ENCODE data around the gene EPDR1.

- no peak for TF ChIP-seq REST (IDR thresholded peaks at IDR 0.05; ENCODE audit: unreplicated experiment)
- TF ChIP-seq CTCF (conservative IDR thresholded peaks at IDR 0.05; ENCODE audit: low read depth in 2 of 2): no peak
- no peak for TF ChIP-seq EZH2phosphoT487 (IDR thresholded peaks at IDR 0.05; ENCODE audit: unreplicated experiment)
- no peak for TF ChIP-seq POLR2AphosphoS5 (IDR thresholded peaks at IDR 0.05; ENCODE audit: low read depth)
- no peak for TF ChIP-seq EZH2 (IDR thresholded peaks at IDR 0.05; ENCODE audit: low read depth, unreplicated experiment)
- TF ChIP-seq JUNB (IDR thresholded peaks at IDR 0.05; ENCODE audit: unreplicated experiment): no peak
- no peak for TF ChIP-seq ZNF331 (CRISPR knock-in tag; IDR thresholded peaks at IDR 0.05; ENCODE audit: low read depth)
- no peak for TF ChIP-seq ETS1 (IDR thresholded peaks at IDR 0.05)
- TF ChIP-seq ZNF462 (CRISPR knock-in tag; IDR thresholded peaks at IDR 0.05): no peak
- no peak for TF ChIP-seq CREB1 (CRISPR knock-in tag; IDR thresholded peaks at IDR 0.05; ENCODE audit: low read depth)
Observed at GRCh38 chr7:37974711-37975110, 54.3 kb downstream of the EPDR1 start.
